Measurements from ENCODE around the gene PTBP2. TPM values are rescaled to one million over a fixed set of nuclear protein-coding genes. Genes with fewer than 3 reads are reported as not detected.

Gene PTBP2
- total RNA-seq, 4 donors from 2014 or later = 35.8 to 87.1 (median 71.7) TPM

DNA sequence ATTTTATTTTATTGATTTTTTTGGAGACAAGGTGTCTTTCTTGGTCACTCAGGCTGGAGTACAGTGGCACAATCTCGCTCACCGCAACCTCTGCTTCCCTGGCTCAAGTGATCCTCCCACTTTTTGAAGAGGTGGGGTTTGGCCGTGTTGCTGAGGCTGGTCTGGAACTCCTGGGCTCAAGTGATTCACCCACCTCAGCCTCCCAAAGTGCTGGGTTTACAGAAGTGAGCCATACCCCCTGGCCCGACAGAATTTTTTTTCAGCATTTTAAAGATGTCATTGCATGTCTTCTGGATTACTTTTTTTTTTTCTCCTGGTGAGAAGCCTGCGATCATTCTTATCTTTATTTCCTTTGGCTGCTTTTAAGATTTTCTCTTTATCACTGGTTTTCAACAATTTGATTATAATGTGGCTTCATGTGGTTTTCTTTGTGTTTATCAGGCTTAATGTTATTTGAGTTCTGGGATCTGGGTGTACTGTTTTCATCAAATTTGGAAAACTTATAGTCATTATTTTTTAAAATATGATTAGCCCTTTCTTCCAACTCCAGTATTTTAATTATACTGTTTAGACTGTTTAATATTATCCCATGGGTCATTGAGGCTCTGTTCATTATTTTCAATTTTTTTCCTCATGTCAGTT, 23.1 kb upstream of the PTBP2 start:
- no peak for TF ChIP-seq CTCF (IDR thresholded peaks at IDR 0.05; ENCODE audit: low read depth)

- no peak for TF ChIP-seq CTCF (IDR thresholded peaks at IDR 0.05; ENCODE audit: low read depth)
Measured at GRCh38 chr1:96703186-96703585, 18.4 kb upstream of the PTBP2 start.

DNA sequence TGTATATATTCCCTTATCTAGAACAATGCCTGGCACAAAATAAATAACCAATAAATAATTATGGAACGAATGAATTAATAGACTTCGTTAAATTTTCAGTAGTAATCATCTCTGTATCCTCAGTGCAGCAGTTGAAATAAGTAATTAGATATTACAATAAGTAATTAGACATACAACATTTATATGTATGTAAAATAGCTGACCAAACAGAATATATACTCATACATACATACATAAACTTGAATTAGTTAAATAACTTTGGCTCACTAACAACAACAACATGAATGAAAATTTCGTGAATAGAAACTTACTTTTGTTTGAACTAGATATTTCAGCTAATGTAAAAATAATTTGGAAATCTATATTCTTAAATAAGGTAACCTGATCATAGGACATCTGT, 14.6 kb upstream of the PTBP2 start:
- TF ChIP-seq CTCF (IDR thresholded peaks at IDR 0.05; ENCODE audit: low read depth) = no peak

GRCh38 chr1:96708482-96708881, 13.1 kb upstream of the PTBP2 start:
- TF ChIP-seq CTCF (IDR thresholded peaks at IDR 0.05; ENCODE audit: low read depth) = no peak

DNA sequence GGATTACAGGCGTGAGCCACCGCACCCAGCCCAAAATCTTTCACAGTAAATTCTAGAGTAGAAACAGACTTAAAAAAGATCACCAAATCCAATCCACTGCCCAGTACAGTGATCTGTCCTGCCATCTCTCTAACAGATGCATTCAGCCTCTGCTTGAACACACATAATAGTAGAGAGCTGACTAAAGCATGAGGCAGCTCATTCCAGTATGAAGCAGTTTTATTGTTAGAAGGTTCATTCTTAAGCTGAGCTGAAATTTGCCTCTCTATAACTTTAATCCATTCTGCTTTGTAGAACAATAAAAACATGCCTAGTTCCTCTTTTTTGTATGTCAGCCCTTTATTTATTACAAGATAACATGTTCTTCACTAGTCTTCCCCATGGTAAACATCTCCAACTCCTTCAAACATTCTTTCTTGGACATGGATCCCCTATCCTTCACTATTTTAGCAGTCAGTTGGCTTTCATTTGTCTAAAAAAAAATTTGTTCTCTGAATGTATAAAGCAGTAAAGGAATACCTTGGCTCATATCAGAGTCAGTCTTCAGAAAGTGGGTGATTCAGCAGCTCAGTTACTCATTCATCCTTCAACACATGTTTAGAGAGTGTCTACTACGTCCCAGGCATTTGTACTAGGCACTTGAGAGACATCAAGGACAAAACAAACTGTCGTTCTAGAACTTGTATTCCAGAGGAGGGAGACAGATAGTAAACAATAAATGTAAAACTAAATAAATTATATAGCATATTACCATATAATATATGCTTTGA, 10.7 kb upstream of the PTBP2 start:
- no peak for TF ChIP-seq CTCF (IDR thresholded peaks at IDR 0.05; ENCODE audit: low read depth)

DNA sequence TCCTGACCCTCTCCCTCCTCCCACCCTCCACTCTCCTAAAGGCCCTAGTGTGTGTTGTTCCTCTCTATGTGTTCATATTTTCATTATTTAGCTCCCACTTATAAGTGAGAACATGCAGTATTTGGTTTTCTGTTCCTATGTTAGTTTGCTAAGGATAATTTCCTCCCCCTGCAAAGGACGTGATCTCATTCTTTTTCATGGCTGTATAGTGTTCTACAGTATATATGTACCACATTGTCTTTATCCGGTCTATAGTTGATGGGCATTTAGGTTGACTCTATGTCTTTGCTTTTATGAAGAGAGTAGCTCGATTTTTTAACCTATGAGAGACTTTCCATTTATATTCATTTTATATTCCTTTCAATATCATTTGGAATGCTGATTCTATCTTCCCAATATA, 7.9 kb upstream of the PTBP2 start:
- no peak for TF ChIP-seq CTCF (IDR thresholded peaks at IDR 0.05; ENCODE audit: low read depth)

- no peak for TF ChIP-seq CTCF (IDR thresholded peaks at IDR 0.05; ENCODE audit: low read depth)
Measured at GRCh38 chr1:96714881-96715280, 6.7 kb upstream of the PTBP2 start.

Measured in subcutaneous adipose tissue (tissue), 4 donors.